Stimulated activated CD4-positive, alpha-beta T cell treated with anti-CD3 and anti-CD28 coated beads, Interleukin-15, amount 100 ng/mL, for 24 hours (primary cell): ENCODE measurements around the gene CYB561D1.

Source experiments
- DNase-seq: peaks from one replicate; pipeline ENCODE4 v3.0.0-alpha.2; 2020

The CYB561D1 gene

DNA sequence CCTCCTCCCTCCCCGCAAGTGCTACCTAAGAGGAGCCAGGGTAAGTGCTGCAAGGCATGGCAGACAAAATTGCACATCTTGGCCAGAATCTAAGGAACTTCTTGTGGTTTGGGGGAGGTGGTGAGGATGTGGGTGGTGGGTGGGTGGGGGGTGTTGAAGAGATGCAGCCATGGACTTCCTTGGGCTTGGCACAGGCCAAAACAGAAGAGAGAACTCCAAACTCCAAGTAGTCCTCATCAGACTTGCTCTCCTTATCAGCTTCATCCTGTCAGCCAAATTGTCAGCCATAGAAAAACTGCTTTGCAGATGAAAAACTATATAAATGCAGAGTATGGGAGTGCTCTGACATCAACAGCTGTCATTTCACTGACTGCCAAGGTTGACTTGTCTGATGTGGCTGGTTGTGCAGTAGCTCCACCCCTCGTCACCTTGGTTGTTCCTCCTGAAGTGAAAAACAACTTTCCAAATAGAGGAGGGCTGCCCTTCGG lies 8.5 kb downstream of the CYB561D1 start:
- peak; percentile 30 for DNase-seq

DNA sequence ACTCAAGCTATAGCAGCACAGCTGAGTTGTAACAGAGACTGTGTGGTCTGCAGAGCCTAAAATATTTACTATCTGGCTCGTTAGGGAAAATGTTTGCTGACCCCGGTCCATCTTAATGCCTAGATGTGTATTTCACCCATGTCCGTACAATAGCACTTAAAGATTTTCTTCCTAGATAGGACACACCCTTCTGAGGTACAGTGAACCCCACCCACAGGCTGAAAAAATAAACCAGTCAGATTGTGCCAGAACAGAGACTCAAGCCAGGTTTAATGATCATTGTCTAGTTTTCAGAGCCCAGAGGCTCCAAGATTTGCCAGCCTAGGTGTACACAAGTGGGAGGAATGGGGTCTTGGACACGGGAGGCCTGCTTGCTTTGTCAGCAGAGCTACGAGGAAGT lies 10.0 kb downstream of the CYB561D1 start:
- no peak for DNase-seq

DNA sequence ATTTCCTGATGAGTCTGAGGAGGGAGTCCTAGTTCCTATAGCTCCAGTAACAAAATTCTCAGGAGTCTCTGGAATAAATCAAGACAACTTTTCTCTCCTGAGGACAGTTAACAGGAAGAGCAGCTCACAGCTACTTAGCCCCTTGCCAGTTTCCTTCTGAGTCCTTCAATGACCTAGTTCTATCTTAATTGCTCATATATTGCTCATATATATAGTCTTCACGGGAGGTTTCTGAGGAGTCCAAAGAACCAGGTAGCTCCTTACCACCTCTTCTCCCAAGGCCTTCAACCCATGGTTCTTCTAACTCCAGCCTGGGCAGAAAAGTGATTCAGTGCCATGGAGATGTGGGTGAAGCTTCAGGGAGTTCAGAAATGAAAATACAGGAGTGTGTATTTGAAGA lies 11.1 kb downstream of the CYB561D1 start:
- no peak for DNase-seq

DNA sequence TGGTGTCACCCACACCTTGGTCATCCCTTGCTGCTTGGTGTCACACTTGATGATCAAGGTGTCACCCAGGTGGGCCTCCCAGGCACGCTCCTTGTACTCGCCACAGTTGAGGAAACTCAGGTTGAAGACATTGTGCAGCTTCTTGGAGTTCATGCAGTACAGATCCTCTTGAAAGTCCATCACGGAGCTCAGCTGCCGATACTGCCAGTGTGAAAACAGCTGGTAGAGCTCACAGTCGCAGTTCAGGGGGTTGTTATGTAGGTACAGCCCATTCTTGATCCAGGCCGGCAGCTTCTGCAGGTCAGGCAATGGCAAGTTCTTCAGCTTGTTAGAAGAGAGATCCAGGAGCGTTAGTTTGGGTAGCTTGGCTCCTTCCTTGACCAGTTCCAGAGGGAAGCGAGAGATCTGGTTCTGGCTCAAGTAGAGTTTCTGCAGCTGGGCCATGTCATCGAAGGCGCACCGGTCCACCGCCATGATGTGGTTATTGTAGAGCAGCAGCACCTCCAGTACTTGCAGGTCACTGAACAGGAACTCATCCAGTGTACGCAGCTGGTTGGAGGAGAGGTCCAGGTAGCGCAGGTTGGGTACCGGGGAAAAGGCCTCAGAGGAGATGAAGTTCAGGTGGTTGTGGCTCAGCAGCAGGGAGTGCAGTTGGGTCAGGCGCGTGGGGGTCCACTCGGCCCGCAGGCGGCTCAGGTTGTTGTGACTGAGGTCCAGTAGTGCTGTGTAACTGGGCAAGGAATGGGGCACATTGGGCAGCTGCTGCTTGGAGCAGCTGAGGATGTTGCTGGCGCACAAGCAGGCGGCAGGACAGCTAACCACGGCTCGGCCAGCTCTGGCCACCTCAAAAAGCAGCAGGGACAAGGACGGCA lies 14.3 kb downstream of the CYB561D1 start:
- DNase-seq, result no peak

DNA sequence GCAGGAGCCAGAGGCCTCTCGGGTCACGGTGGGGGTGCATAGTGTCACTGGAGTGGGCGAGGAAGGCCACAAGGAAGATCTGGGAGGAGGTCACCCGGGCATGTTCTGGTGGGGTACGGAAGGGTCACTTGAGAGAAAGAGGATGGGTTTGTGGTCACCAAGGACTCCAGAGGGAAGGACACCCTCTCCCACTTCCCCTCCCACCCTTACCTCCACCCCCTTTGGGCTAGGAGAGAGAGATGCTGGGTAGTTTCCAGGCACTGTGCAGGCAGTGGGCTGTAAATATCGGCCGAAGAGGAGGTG lies 14.9 kb downstream of the CYB561D1 start:
- no peak for DNase-seq

DNA sequence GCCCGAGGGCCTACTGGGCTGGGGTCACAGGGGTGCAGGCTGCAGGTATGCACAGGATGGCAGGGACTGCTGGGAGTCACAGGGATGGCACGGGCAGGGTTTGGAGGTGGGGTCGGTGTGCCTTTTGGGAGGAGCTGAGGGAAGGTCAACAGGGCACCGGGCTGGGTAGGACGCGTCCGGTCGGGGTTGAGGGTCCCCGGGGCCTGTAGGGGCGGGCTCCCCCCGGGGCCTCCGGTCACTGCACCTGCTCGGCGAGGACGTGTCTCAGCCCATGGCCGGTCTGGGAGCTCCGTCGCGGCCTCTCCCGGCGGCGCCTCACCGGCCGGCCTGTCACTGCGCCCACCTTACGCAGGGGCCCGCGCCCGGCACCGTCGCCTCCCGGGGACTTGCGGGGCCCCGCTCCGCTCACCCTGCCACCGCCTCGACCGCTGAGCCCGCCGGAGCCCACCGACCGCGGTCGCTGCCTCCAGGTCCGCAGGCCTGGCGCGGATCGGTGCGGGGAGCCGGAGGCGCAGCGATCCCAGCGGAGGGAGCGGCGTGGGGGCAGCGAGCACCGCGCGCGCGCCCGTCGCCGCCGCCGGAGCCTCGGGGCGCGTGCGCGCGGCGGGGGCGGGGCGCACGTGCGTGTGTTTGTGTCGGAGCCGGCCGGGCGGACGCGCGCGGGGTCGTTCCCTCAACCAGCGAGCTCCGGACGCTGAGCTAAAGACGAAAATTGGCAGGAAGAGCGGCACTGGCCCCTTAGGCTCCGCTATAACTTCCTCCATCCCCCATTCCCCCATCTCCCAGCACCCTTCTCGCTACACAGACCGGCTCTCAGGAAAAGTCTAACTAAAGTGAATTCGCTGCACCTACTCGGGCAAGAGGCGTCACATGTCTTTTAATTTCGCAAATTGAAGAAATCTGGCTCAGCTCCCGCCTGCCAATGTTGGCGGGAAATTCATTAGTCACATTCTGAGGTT lies 15.6 kb downstream of the CYB561D1 start, which contains the start of gene AMIGO1:
Gene AMIGO1, minus strand, starts transcription at position 552 of the 959 bp plus-strand sequence. CDS start 815 bp downstream, outside the sequence.
- peak; percentile 79 for DNase-seq

DNA sequence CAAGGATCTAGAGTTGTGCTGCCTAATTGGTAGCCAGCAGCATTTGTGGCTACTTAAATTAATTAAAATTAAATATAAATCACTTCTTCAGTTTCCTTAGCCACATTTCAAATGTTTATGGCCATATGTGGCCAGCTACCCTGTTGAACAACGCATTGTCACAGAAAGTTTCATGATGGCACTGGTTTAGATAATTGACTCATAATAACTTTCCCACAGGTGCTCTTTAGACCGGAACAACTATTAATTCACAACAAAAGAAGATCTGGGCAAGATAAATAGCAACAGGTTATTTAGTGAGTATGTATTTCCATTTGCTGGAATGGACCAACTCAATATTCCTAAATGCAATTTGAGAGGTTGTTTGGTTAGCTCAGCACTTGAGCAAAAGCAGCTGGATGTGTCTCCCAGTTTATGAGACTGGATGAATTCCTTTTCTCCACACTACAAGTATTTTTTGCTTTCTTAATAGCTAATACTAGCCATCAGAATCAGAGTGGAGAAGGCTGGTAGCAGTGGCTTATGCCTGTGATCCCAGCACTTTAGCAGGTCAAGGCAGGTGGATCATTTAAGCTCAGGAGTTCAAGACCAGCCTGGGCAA lies 19.3 kb downstream of the CYB561D1 start:
- no peak for DNase-seq

DNA sequence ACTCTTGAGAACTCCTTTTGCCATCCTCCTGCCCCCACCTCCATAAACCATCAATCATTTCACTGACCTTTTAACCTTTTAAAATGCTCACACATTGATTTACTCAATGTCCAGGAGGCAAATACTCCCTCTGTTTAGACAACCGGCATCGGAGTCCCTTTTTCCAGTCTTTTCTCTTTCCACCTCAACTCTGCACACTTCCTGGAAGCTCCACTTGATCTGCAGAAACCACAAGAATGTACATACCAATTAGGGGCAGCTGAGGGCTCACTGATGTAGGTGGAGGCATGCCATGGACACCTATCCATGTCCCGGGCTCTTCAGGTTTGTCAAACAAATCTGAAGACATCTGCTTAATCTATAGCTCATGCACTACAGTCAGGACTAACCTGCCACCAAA lies 21.0 kb downstream of the CYB561D1 start:
- no peak for DNase-seq

DNA sequence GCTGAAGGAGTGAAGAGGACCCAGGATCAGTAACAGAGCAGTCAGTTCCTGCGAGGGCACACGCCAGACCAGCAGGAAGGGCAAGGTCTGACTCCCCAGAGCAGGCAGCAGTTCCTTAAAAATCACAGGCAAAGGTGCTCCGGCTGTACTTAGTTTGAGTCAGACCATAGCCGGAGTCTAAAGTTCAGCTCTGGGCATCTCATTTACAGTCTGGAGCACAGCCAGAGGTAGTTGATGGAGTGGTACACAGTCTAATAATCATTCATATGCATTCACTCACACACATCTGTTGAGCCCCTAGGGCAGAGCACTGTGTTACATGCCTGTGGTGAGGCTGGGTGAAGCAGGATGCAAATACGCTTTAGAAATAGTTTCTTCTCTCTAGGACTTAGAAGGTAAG lies 23.0 kb downstream of the CYB561D1 start:
- no peak for DNase-seq

DNA sequence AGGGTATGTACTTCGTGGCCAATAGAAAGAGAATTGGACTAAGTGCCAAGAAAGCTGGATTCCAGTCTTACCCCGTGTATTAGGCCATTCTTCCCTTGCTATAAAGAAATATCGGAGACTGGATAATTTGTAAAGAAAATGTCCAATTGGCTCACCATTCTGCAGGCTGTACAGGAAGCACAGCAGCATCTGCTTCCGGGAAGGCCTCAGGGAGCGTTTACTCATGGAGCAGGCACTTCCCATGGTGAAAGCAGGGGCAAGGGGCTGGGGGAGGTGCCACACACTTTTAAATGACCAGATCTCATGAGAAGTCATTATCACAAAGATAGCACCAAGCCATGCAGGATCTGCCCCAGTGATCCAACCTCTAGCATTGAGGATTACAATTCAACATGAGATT lies 23.4 kb downstream of the CYB561D1 start:
- DNase-seq, result no peak

DNA sequence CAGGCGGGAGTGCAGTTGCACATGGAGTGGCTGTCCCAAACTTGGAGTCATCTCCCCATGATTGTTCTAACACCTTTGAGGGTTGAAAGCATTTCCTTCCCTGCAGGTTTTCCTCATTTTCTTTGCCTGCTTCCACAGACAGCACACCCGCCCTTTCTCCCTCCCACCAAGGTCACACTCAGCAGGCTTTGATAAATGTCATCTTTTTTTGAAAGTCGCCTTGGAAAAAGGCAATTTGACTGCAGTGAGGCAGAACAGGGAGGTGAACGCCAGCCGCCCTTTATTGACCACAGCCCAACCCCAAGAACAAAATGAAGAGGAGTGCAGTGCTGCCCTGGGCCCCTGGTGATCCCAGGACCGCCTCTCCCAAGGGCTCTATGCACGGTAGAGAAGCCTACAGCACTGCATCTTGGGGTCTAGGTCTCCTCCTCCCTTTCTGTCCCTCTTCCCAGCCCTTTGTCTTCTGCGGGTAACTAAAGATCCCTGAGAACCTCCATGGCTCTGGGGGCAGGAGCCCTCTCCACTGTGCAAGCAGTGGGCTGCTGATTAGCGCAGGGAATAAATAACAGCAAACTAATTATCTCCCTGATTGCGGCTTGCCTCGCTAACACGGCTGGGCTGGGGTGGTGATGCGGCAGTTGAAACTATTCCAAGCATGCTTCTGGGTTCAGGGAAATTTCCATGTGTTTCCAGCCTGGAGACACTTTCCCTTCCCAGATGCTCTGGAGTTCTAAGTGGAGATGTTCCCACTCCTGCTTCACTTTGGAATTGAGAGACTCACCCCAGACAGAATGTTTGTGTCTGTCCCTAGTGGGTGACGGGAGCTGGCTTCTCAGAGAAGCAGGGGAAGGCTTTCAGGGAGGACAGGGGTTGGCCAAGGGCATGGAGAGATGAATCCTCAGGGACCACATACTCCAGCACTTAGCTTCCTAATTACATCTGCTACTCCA lies 27.4 kb downstream of the CYB561D1 start:
- DNase-seq, result no peak

DNA sequence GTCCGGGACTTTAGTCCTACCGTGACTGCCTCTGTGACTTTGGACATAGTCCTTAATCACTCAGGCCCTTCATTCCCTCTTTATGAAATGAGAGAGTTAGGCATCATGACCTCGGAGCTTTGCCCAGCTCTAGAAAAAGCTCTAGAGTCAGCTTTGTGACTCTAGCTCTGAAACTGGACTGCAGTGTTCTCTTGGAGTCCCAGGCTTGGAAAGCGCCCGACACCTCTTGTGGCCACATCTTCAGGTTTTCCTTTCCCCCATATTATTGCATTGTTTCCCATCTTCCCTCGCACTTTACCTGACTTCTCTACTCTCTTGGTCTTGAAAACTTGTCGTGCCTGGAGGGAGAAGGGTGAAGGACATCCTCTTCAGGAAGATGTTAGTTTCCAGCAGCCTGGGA lies 28.1 kb downstream of the CYB561D1 start:
- DNase-seq, result no peak

DNA sequence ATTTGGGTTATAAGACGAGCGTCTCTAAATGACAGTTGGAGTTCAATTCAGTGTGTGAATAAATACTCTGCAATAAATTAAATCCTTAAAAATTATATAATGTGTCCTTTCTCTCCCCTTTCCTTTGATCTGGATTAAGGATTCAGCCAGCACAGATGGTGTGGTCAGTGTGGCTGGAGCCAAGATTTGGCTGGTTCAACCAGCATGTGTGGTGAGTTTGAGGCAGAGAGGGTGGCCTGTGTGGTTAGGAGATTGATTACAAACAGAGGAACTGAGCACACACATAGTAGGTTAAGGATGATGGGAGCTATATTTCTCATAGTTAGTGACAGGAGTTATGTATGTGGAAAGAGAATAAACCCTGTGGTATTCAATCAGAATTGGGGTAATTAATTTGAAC lies 29.8 kb downstream of the CYB561D1 start:
- no peak for DNase-seq

DNA sequence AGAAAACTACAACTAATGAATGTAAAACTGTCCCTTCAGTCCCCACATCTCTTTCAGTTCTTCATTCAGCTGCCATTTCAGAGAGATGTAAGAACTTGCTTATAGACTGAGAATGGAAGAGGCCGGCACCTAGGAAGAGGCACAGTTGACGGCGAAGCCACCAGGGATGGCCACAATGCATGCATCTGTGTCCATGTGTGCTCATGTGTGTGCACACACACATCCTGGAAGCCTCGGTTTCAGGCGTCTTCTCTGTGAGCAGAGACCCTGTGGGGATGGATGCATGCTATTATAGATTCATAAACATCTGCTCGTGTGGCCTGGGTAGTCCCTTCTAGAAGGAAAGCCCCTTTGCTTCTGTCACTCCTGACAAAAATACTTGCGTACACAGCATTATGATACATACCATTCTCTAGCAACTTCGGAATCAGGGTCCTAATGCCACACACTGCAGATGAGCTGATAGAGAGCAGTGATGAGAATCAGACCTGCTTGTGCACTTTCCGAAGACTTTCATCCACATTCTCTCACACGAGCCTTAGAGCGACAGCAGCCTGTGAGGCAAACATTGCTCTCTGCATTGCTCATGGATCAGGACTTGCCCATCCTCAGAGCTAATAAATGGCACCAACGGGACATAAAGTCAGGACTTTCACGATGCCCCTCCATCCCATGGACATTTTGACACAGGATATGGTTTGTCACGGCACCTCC lies 33.4 kb downstream of the CYB561D1 start:
- DNase-seq, result no peak

DNA sequence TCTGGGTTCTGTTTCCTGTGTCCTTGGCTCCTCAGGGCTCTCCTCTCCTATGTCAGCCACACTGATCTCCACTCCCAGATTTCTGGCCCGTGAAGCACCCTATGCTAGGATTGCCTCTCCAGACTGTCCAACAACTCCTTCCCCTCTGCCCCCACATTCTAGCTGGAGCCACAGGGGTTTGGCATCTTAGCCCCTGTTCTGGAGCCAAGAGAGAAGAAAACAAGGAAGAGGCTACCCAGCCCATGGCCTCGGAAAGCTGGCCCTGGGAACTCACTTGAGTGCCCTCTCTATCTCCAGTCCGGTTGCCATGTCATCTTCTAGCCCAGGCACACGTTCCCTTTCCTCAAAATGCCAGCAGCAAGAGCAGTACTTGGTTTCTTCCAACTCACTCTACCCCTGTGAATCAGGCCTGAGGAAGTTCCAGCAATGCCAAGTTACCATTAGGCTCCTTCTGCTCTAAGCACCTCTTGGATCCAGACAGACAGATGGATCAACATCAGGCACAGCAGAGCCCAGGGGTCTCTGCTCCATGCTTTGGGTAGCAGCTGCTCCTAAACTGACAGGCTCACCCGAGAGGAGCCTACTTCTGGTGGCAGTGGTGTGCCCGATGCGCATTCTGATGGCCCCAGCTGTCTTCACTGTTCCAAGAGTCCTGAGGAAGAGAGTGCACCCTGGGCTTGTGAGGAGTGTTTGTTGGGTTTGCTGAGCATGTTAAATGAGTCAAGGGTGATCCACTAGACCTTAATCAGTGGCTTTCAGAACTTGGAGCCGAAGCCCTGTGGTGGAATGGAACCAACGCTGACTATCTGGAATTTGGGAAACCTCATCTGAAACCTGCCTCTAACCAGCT lies 34.2 kb downstream of the CYB561D1 start:
- DNase-seq, result no peak

DNA sequence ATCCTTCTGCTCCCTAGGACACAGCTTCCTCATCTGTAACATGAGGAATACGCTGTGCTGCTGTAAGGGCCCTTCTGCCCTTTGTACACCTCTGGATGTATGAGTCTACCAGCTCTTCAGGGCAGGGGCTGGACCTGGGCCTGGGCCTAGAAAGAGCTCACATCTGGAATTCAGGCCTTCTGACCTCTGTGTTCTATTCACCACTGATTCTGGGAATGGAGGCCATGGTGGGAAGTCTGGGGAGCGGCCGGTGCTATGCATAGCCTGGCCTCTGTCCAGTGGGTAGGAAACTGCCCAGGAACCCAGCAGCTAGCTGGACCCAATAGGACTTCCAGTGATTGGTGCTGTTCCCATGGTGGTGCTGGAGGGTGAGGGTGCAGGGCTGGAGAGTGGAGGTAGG lies 34.8 kb downstream of the CYB561D1 start:
- no peak for DNase-seq

DNA sequence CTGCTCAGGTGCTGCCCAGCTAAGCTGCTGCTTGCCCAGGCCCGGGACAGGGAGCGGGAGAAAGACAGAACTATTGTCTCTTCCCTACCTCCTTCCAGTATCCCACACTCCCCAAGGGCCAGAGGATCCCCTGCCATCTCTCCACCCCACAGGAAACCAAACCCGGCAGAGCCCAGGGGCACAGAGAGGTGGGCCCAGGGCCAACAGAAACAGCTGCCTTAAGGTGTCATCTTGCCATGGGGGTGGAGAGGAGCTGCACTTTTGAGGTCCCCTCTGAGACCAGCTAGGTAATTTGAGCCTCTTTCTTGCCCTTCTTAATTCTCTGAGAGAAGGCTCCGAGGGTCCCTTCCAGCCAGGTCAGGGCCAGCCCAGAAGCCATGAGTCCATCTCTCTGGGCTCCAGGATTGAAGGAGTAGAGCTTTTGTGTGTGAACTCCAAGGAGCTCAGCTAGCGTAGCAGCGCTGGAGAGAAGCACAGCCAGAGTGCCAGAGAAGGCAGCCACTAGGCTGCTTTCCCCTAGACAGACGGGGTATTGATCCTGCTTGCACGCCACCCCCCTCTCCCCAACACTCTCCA lies 36.1 kb downstream of the CYB561D1 start:
- DNase-seq, result no peak

DNA sequence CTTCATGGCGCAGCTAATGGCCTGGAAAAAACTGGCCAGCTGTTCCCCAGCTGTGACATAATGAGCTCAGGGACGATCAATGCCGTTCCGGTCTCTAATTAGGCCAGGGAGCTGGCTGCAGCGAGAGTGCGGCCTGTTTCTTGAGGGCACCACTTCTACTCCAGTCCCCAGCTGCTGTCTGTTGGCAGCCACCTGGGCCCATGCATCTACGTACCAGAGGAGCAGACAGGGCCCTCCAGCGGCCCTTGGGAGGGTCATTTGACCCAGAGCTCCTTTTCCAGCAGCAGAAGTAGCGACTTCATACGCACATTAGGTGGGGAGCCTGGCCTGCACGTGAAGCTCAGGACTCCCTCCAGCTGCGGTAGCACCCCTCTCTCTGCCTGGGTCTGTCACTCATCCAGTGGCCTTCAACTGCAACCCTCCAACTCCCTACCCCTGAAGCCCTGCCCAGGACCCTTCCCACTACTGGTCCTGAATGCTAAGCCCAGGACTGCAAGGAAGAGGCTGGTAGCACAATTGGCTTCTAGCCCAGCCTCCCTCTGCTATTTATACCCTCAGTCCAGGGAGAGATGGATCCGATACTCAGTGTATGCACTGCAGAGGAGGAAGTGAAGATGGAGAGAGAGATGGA lies 36.7 kb downstream of the CYB561D1 start:
- DNase-seq, result no peak

DNA sequence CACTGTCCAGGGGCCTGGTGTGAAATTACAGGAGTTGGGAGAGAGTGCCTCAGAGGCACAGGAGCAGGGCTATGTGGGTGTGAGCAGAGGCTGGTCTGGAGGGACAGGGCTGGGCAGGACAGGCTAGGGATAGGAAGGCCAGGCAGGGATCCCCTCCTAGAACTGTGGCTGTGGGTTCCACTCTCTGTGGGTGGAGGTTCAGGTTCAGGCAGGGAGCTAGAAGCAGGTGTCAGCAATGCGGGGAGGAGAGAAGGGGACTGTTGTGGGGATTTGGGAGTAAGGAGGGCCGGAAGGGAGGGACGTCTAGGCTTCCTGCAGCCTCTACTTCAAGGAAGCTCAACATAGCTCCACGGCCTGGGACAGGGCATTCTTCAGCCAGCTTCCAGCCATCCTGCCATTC lies 37.5 kb downstream of the CYB561D1 start:
- no peak for DNase-seq
